Trophoblast cell (in vitro differentiated cells and primary cell): ENCODE measurements around the gene TESK1.

Experiments
- DNase-seq, 2 donors: peaks; one replicate each; pipeline ENCODE4 v3.0.0-alpha.2; 2016
- H2AFZ ChIP-seq: 2 replicates; pipeline ENCODE4 v1.6.1; 2013; ENCODE audit warnings: low read length, moderate library complexity, mild to moderate bottlenecking; ENCODE audit not compliant: insufficient read depth, poor library complexity
- H2AK5ac ChIP-seq: 2 replicates; pipeline ENCODE4 v1.6.1; 2013; ENCODE audit warnings: mild to moderate bottlenecking, low read length
- H2BK120ac ChIP-seq: 2 replicates; pipeline ENCODE4 v1.6.1; 2013; ENCODE audit warnings: low read length, mild to moderate bottlenecking, moderate library complexity; ENCODE audit not compliant: insufficient read depth, poor library complexity
- H2BK12ac ChIP-seq: 2 replicates; pipeline ENCODE4 v1.6.1; 2013; ENCODE audit warnings: mild to moderate bottlenecking, low read length, moderate library complexity
- H2BK5ac ChIP-seq: 2 replicates; pipeline ENCODE4 v1.6.1; 2013; ENCODE audit warnings: low read length, low read depth, moderate library complexity, mild to moderate bottlenecking; ENCODE audit not compliant: poor library complexity
- H3K14ac ChIP-seq: 2 replicates; pipeline ENCODE4 v1.6.1; 2013; ENCODE audit warnings: mild to moderate bottlenecking, low read length
- H3K18ac ChIP-seq: 2 replicates; pipeline ENCODE4 v1.6.1; 2013; ENCODE audit warnings: mild to moderate bottlenecking, low read length
- H3K23ac ChIP-seq: 2 replicates; pipeline ENCODE4 v1.6.1; 2013; ENCODE audit warnings: low read length
- H3K27ac ChIP-seq: 2 replicates; pipeline ENCODE4 v1.5.1; 2013; ENCODE audit warnings: low read depth, mild to moderate bottlenecking, inconsistent platforms, low read length, moderate library complexity
- H3K27me3 ChIP-seq: 2 replicates; pipeline ENCODE4 v1.6.1; 2013; ENCODE audit warnings: inconsistent platforms, mild to moderate bottlenecking, low read length, moderate library complexity; ENCODE audit not compliant: insufficient read depth
- H3K36me3 ChIP-seq, 2 experiments: 1 replicate in 1 of 2; 2 replicates in 1 of 2; pipeline ENCODE4 v1.6.1; 2013; ENCODE audit warnings: low read length in 2 of 2, mild to moderate bottlenecking in 2 of 2, moderate library complexity in 1 of 2; ENCODE audit not compliant: insufficient read depth in 2 of 2, control insufficient read depth in 1 of 2
- H3K4ac ChIP-seq: 2 replicates; pipeline ENCODE4 v1.6.1; 2013; ENCODE audit warnings: low read depth, mild to moderate bottlenecking, low read length, moderate library complexity
- H3K4me1 ChIP-seq, 2 experiments: 1 replicate in 1 of 2; 2 replicates in 1 of 2; pipeline ENCODE4 v1.6.1; 2013; ENCODE audit warnings: low read length in 2 of 2, mild to moderate bottlenecking in 2 of 2, moderate library complexity in 1 of 2; ENCODE audit not compliant: insufficient read depth in 2 of 2, control insufficient read depth in 1 of 2
- H3K4me2 ChIP-seq: 2 replicates; pipeline ENCODE4 v1.6.1; 2013; ENCODE audit warnings: inconsistent platforms, mild to moderate bottlenecking, low read length, moderate library complexity
- H3K4me3 ChIP-seq: 2 replicates; pipeline ENCODE4 v1.5.1; 2013; ENCODE audit warnings: mild to moderate bottlenecking, low read depth, low read length, inconsistent platforms
- H3K79me1 ChIP-seq: one replicate; pipeline ENCODE4 v1.6.1; 2013; ENCODE audit warnings: low read length
- H3K79me2 ChIP-seq: 2 replicates; pipeline ENCODE4 v1.6.1; 2013; ENCODE audit warnings: low read length, mild to moderate bottlenecking; ENCODE audit not compliant: control insufficient read depth, insufficient read depth, poor library complexity
- H3K9ac ChIP-seq: 2 replicates; pipeline ENCODE4 v1.6.1; 2013; ENCODE audit warnings: mild to moderate bottlenecking, low read length
- H3K9me3 ChIP-seq: 2 replicates; pipeline ENCODE4 v1.6.1; 2013; ENCODE audit warnings: low read depth, mild to moderate bottlenecking, control low read depth, inconsistent platforms, low read length; ENCODE audit not compliant: insufficient read depth
- H4K12ac ChIP-seq: 2 replicates; pipeline ENCODE4 v1.6.1; 2013; ENCODE audit warnings: low read depth, mild to moderate bottlenecking, low read length, moderate library complexity
- H4K8ac ChIP-seq: 2 replicates; pipeline ENCODE4 v1.6.1; 2013; ENCODE audit warnings: low read depth, mild to moderate bottlenecking, low read length, moderate library complexity
- H4K91ac ChIP-seq: one replicate; pipeline ENCODE4 v1.6.1; 2013; ENCODE audit warnings: low read depth, mild to moderate bottlenecking, low read length, moderate library complexity
- WGBS: extraction: QIAGEN DNeasy Blood & Tissue Kit; methylation state at CpG from one replicate; pipeline ENCODE4 v1.1.7; 2013; ENCODE audit warnings: missing lambda C conversion rate; ENCODE audit not compliant: insufficient read length, insufficient coverage; ENCODE audit errors: extremely low coverage; 5-methylcytosine and 5-hydroxymethylcytosine counted together

Gene TESK1

GRCh38 chr9:35608221-35608620, 3.2 kb downstream of the TESK1 start:
- Histone ChIP-seq H3K4ac (no peak overlapping the region), H3K27me3 (no peaks in the 10 kb centered on the region), H3K4me1 (peaks cover 11 to 16% of the 10 kb centered on the region in 2 experiments), H3K79me2 (peaks cover 5% of the 10 kb centered on the region), H3K27ac (no peak overlapping the region), H3K4me3 (no peak overlapping the region), H4K8ac (no peak overlapping the region), H3K79me1 (peaks cover 9% of the 10 kb centered on the region), H3K23ac (no peak overlapping the region), H3K4me2 (no peak overlapping the region), H3K36me3 (peaks cover 29 to 36% of the 10 kb centered on the region in 2 experiments), H2BK120ac (no peak overlapping the region), H3K9me3 (peaks cover 1% of the 10 kb centered on the region), H3K18ac (no peak overlapping the region), H2BK5ac (no peak overlapping the region), H4K12ac (no peak overlapping the region), H2BK12ac (no peak overlapping the region), H2AK5ac (no peak overlapping the region), H2AFZ (no peak overlapping the region), H4K91ac (no peak overlapping the region), H3K14ac (no peak overlapping the region), H3K9ac (no peak overlapping the region)
- no peak for DNase-seq
- no CpG with 5 or more reads among the region's 7 CpGs for WGBS

- Histone ChIP-seq H3K4ac (no peak overlapping the region), H4K8ac (no peak overlapping the region), H2BK120ac (no peak overlapping the region), H3K4me3 (no peak overlapping the region), H3K4me1 (peaks cover 7 to 12% of the 10 kb centered on the region in 2 experiments), H2AFZ (no peak overlapping the region), H2BK5ac (no peak overlapping the region), H3K27ac (no peak overlapping the region), H4K12ac (no peak overlapping the region), H3K27me3 (no peaks in the 10 kb centered on the region), H3K14ac (no peak overlapping the region), H3K36me3 (peaks cover 29 to 36% of the 10 kb centered on the region in 2 experiments), H3K9me3 (no peaks in the 10 kb centered on the region), H2AK5ac (no peak overlapping the region), H3K18ac (no peak overlapping the region), H3K9ac (no peak overlapping the region), H4K91ac (no peak overlapping the region), H3K23ac (no peak overlapping the region), H3K4me2 (no peak overlapping the region), H3K79me2 (peaks cover 5% of the 10 kb centered on the region), H3K79me1 (peaks cover 6% of the 10 kb centered on the region), H2BK12ac (no peak overlapping the region)
- no peak for DNase-seq
- WGBS = no CpG with 5 or more reads among the region's 31 CpGs
Observed at GRCh38 chr9:35609001-35609819, 4.1 kb downstream of the TESK1 start.

- Histone ChIP-seq H3K27ac (no peak overlapping the region), H2AK5ac (no peak overlapping the region), H4K8ac (no peak overlapping the region), H3K9me3 (no peaks in the 10 kb centered on the region), H3K9ac (no peak overlapping the region), H3K23ac (no peak overlapping the region), H4K12ac (no peak overlapping the region), H3K79me1 (peaks cover 3% of the 10 kb centered on the region), H3K18ac (no peak overlapping the region), H3K27me3 (no peaks in the 10 kb centered on the region), H2BK12ac (no peak overlapping the region), H3K36me3 (peaks cover 29 to 36% of the 10 kb centered on the region in 2 experiments), H3K4me2 (no peak overlapping the region), H3K4me1 (peaks cover 7 to 12% of the 10 kb centered on the region in 2 experiments), H3K4me3 (no peak overlapping the region), H3K14ac (no peak overlapping the region), H2AFZ (no peak overlapping the region), H3K4ac (no peak overlapping the region), H2BK120ac (no peak overlapping the region), H4K91ac (no peak overlapping the region), H2BK5ac (no peak overlapping the region), H3K79me2 (peaks cover 5% of the 10 kb centered on the region)
- WGBS = no CpG with 5 or more reads among the region's 13 CpGs
- no peak for DNase-seq
Observed at GRCh38 chr9:35609820-35610163, 4.7 kb downstream of the TESK1 start.

GRCh38 chr9:35611230-35611797, 6.3 kb downstream of the TESK1 start:
- Histone ChIP-seq H2BK5ac (no peak overlapping the region), H3K27ac (no peak overlapping the region), H2AFZ (no peak overlapping the region), H3K27me3 (peaks cover 2% of the 10 kb centered on the region), H2BK120ac (no peak overlapping the region), H3K4me1 (peaks cover 7% of the 10 kb centered on the region in 2 experiments), H2AK5ac (no peak overlapping the region), H3K23ac (no peak overlapping the region), H4K8ac (no peak overlapping the region), H3K36me3 (peaks cover 29 to 36% of the 10 kb centered on the region in 2 experiments), H3K18ac (no peak overlapping the region), H3K14ac (no peak overlapping the region), H3K4me3 (no peak overlapping the region), H3K9me3 (no peaks in the 10 kb centered on the region), H4K12ac (no peak overlapping the region), H3K79me2 (no peaks in the 10 kb centered on the region), H3K4me2 (no peak overlapping the region), H2BK12ac (no peak overlapping the region), H3K79me1 (no peaks in the 10 kb centered on the region), H4K91ac (no peak overlapping the region), H3K9ac (no peak overlapping the region), H3K4ac (no peak overlapping the region)
- WGBS = no CpG with 5 or more reads among the region's 8 CpGs
- peak in 1 of 2 donors; percentile 65 for DNase-seq
